Breast epithelium (tissue), 3 donors: ENCODE results near the gene CARS1.

Source experiments
- POLR2A ChIP-seq: fragments of 450-650 bp; IDR thresholded peaks from one replicate; pipeline ENCODE4 v1.6.1; 2016; ENCODE audit warnings: antibody characterized with exemption, mild to moderate bottlenecking, moderate library complexity
- POLR2AphosphoS5 ChIP-seq, 3 donors: sonication (generic); formaldehyde crosslinking; IDR thresholded peaks; one replicate each; pipeline ENCODE4 v1.6.1; 2017; ENCODE audit warnings: antibody characterized with exemption in 3 of 3
- TF ChIP-seq, protein P1 (sequence below), 3 donors: fragments of 450-650 bp; IDR thresholded peaks; one replicate each; pipeline ENCODE4 v1.5.1; 2016 to 2017; ENCODE audit warnings: antibody characterized with exemption in 3 of 3, mild to moderate bottlenecking in 3 of 3, moderate library complexity in 3 of 3

- TF ChIP-seq, protein P1, sequence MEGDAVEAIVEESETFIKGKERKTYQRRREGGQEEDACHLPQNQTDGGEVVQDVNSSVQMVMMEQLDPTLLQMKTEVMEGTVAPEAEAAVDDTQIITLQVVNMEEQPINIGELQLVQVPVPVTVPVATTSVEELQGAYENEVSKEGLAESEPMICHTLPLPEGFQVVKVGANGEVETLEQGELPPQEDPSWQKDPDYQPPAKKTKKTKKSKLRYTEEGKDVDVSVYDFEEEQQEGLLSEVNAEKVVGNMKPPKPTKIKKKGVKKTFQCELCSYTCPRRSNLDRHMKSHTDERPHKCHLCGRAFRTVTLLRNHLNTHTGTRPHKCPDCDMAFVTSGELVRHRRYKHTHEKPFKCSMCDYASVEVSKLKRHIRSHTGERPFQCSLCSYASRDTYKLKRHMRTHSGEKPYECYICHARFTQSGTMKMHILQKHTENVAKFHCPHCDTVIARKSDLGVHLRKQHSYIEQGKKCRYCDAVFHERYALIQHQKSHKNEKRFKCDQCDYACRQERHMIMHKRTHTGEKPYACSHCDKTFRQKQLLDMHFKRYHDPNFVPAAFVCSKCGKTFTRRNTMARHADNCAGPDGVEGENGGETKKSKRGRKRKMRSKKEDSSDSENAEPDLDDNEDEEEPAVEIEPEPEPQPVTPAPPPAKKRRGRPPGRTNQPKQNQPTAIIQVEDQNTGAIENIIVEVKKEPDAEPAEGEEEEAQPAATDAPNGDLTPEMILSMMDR (IDR thresholded peaks at IDR 0.05): no peak
- no peak for TF ChIP-seq POLR2A
- TF ChIP-seq POLR2AphosphoS5 (IDR thresholded peaks at IDR 0.05): no peak
Measured at GRCh38 chr11:3096909-3097530, 39.8 kb upstream of the CARS1 start.
